ENCODE results near the gene ZNF281.

DNA sequence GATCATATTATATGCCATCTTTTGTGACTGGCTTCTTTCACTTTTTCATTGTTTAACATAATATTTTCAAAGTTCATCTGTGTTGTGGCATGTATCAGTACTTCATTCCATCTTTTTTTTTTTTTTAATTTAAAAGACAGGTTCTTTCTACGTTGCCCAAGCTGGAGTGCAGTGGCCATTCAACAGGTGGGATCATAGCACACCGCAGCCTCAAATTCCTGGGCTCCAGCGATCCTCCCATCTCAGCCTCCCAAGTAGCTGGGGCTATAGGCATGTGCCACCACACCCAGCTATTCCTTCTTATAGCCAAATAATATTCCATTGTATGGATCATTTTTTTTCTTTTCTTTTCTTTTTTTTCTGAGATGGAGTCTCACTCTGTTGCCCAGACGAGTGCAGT, 34.6 kb upstream of the ZNF281 start:
- TF ChIP-seq, protein P1, sequence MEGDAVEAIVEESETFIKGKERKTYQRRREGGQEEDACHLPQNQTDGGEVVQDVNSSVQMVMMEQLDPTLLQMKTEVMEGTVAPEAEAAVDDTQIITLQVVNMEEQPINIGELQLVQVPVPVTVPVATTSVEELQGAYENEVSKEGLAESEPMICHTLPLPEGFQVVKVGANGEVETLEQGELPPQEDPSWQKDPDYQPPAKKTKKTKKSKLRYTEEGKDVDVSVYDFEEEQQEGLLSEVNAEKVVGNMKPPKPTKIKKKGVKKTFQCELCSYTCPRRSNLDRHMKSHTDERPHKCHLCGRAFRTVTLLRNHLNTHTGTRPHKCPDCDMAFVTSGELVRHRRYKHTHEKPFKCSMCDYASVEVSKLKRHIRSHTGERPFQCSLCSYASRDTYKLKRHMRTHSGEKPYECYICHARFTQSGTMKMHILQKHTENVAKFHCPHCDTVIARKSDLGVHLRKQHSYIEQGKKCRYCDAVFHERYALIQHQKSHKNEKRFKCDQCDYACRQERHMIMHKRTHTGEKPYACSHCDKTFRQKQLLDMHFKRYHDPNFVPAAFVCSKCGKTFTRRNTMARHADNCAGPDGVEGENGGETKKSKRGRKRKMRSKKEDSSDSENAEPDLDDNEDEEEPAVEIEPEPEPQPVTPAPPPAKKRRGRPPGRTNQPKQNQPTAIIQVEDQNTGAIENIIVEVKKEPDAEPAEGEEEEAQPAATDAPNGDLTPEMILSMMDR (IDR thresholded peaks at IDR 0.05), result no peak
- TF ChIP-seq EP300 (IDR thresholded peaks at IDR 0.05), result no peak
- no peak for TF ChIP-seq POLR2A (IDR thresholded peaks at IDR 0.05; ENCODE audit: low read depth)
- no peak for TF ChIP-seq POLR2AphosphoS5 (IDR thresholded peaks at IDR 0.05)

All from esophagus muscularis mucosa (tissue), 4 donors.